HG03520 (cell line): ENCODE results near the gene RPUSD1.
"Not testable (repeated sequence)": the region's sequence is repeated elsewhere in the genome, so short reads cannot be mapped to it uniquely, and the experiment has no call there.

Source experiments
- ATAC-seq: cut with Tn5 transposase; IDR thresholded peaks from one replicate; pipeline ENCODE4 v1.9.1; 2021; ENCODE audit warnings: mild to moderate bottlenecking, moderate library complexity; ENCODE audit not compliant: unreplicated experiment

The RPUSD1 gene

DNA sequence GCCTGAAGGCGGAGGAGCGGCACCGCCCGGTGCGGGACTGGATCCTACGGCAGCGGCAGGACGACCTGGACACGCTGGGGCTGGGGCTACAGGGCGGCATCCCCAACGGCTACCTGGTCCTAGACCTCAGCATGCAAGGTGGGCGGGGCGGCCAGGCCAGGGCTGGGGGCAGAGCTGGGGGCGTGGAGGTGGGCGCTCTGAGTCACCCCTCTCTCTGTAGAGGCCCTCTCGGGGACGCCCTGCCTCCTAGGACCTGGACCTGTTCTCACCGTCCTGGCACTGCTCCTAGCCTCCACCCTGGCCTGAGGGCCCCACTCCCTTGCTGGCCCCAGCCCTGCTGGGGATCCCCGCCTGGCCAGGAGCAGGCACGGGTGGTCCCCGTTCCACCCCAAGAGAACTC is 19.8 kb downstream of the RPUSD1 start:
- no peak for ATAC-seq

DNA sequence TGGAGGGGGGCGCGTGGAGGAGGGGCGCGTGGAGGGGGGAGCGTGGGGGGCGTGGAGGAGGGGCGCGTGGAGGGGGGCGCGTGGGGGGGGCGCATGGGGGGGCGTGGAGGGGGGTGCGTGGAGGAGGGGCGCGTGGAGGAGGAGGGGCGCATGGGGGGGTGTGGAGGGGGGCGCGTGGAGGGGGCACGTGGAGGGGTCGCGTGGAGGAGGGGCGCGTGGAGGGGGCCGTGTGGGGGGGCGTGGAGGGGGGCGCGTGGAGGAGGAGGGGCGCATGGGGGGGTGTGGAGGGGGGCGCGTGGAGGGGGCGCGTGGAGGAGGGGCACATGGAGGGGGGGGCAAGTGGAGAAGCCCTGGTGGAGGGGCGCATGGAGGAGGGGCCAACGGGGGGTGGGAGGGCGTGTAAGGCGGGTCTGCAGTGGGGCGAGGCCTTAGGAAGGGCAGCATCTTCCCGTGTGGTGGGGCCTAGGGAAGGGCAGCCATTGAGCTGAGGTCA is 20.4 kb downstream of the RPUSD1 start:
- ATAC-seq = no peak

DNA sequence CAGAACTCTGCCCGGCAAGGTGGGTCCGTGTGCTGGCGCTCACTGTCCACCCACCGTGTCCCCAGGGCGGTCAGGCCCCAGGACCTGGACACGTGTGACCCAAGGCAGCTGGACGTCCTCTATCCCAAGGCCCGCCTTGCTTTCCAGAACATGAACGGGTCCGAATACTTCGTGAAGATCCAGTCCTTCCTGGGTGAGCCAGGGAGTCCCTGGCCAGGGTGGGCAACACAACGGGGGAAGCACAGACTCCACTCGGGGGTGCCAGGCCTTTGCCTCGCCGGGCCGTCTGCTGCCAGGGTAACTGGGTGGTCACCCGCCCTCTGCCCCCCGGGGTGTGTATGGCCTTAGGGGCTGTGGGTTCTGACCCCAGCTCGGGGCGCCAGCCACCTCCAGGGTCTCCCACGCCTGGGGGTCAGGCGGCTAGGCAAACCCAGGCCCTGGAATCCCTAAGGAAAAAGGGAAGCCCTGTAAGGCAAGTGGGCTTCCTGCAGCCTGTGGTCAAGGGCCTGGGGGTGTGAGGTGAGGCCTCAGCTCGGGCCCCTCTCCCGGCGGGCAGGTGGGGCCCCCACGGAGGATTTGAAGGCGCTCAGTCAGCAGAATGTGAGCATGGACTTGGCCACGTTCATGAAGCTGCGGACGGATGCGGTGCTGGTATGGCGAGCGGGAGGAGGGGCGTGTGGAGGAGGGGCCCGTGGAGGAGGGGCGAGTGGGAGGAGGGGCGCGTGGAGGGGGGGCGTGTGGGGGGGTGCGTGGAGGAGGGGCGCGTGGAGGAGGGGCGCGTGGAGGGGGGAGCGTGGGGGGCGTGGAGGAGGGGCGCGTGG is 21.2 kb downstream of the RPUSD1 start:
- ATAC-seq = no peak

DNA sequence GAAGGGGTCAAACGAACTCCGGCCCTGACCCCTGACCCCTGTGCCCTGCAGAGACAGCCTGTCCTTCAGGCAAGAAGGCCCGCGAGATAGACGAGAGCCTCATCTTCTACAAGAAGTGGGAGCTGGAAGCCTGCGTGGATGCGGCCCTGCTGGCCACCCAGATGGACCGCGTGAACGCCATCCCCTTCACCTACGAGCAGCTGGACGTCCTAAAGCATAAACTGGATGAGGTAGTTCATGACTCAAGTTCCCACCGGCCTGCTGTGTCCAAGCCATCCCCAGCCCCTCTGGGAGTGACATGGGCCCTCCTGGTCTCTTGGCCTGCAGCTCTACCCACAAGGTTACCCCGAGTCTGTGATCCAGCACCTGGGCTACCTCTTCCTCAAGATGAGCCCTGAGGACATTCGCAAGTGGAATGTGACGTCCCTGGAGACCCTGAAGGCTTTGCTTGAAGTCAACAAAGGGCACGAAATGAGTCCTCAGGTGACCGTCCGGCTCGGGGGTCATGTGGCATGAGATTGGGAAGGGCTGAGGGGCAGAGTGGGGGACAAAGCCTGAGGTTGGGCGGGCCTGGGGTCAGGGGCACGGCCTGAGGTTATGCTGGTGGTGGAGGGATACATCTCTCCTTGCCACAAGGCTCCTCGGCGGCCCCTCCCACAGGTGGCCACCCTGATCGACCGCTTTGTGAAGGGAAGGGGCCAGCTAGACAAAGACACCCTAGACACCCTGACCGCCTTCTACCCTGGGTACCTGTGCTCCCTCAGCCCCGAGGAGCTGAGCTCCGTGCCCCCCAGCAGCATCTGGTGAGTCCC is 22.0 kb downstream of the RPUSD1 start:
- ATAC-seq = no peak

DNA sequence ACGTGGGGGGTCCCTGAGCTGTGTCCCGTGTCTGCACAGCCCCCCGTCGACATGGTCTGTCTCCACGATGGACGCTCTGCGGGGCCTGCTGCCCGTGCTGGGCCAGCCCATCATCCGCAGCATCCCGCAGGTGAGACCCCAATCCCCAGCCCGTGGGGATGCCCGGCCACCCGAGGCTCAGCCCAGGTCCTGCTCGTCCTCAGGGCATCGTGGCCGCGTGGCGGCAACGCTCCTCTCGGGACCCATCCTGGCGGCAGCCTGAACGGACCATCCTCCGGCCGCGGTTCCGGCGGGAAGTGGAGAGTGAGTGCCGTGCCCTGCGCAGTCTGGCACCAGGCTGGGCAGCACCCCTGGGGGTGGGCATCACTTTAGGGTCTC is 22.7 kb downstream of the RPUSD1 start:
- no peak for ATAC-seq

DNA sequence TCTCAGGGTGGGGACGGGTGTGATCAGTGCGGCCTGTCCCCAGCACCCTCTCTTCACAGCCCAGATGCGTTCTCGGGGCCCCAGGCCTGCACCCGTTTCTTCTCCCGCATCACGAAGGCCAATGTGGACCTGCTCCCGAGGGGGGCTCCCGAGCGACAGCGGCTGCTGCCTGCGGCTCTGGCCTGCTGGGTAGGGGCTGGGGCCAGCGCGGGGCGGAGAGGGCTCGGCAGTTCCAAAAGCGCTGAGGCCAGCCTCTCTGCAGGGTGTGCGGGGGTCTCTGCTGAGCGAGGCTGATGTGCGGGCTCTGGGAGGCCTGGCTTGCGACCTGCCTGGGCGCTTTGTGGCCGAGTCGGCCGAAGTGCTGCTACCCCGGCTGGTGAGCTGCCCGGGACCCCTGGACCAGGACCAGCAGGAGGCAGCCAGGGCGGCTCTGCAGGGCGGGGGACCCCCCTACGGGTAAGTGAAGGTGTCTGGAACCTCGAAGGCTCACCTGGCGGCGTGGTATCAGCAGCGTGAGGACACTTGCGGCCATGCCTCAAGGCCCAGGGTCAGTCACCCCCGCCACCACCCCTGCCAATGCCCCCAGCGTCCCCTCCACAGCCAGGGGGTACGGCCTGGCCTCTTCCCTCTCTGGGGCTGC is 23.2 kb downstream of the RPUSD1 start:
- no peak for ATAC-seq

DNA sequence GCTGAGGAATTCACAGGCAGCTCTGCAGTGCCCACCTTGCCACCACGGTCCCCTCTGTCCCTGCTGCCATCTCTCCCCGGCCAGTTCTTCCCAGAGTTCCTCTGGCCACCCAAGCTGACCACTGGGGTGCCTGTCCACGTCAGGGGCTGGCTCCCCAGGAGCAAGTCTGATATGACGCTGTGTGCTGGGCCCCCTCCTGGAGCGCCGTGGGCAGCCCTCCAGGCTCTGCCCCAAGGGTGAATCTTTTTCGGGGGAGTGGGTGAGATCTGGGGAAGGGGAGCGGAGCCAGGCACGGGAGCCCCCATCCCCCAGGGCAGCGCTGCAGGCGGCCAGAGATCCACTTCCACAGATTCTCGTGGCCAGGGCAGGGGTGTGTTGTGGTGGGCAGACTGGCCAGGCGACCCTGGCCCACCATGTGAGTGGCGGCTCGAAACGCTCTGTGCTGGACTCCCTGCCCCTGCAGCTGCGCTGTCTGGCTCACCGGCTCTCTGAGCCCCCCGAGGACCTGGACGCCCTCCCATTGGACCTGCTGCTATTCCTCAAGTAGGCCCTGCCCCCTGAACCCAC is 23.9 kb downstream of the RPUSD1 start:
- no peak for ATAC-seq

DNA sequence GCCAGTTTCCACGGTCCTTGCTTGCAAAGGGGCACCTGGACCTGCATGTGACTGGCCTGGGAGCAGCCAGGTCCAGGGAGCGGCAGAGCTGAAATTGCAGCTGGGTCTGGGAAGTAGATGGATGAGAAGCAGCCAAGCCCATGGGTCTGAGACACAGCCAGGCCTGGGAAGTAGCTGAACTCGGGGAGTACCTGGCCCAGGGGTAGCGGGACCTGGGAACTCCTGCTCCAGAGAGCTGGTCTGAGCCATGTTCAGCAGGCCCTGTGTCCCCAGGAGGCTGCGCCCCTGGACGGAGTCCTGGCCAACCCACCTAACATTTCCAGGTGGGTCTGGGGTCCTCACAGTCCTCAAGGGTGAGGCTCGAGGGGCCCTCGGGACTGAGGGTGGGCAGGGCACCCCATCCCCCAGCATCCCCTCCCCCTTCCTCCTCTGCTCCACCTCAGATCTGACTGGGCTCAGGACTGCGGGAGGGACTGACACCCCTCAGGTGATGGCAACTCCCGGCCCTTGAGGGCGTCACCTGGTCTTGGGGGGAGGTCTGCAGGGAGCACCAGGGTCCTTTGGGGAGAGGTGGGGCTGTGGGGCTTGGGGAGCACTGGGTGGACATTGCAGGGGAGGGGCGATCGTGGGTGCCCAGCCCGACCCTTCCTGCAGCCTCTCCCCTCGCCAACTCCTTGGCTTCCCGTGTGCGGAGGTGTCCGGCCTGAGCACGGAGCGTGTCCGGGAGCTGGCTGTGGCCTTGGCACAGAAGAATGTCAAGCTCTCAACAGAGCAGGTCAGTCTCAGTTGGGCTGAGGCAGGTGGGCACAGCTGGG is 24.6 kb downstream of the RPUSD1 start:
- ATAC-seq = no peak

DNA sequence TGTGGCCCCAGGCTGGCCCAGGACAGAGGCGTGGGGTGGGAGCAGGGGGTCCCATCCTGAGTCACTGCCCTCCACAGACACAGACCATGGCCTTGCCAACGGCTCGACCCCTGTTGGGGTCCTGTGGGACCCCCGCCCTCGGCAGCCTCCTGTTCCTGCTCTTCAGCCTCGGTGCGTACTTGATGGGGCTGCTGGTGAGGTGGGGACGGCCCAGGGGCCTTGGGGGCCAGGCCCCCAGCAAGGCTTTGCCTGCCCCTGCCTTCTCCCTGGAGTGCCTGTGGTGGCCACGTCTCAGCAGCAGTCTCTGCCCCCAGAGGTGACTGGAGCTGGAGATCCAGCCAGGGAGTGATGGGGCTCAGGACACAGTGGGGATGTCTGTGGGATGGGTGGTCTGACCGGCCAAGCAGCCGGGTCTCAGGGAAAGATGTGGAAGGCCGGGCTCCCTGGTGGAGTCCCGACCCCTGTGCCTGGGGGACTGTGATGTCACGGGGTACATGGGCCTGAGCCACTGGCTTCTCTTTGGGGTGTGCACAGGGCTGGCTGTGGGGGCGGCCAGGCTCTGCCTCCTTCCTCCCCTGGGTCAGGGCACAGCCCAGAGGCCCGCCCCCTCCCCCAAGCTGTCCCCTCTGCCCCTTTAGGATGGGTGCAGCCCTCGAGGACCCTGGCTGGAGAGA is 25.4 kb downstream of the RPUSD1 start:
- ATAC-seq = no peak

DNA sequence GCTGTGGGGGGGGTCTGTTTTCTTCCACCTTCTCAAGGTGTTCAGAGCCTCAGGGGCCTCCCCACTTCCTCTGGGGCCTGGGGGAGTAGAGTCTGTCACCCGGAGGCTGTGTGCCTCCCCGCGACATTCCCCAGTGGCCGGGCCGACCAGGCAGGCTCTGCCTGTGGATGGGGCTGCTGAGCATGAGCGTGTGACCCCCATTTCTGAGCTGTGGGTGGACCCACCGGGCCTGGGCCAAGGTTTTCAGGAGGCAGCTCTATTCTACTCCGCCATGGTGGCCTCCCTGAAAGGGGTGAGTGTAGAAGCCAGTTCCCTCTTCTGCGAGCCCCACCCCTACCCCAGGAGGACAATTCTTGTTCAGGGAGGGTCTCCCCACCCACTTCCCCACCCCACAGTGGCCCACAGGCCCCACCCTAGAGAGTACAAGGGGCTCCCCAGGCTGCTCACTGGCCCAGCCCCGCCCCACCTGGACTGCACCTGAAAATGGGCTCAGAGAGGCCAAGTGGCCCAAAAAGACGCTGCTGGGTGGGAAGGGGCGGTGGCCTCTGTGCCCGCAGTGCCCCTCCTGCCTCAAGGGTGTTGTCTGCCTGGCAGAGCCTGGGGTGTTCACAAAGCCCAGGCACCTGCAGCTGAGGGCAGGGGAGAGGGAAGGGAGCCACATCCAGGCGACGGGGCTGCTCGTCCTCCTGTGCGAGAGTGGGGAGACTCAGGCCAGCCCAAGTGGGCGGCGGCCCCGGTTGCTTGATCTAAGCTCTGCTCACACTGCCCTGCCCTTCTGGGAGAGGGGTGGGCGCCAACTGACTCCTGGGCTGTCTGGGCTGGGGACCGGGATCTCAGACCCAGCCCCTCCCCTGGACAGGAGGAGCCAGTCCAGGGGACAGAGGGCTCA is 26.3 kb downstream of the RPUSD1 start:
- ATAC-seq = no peak

DNA sequence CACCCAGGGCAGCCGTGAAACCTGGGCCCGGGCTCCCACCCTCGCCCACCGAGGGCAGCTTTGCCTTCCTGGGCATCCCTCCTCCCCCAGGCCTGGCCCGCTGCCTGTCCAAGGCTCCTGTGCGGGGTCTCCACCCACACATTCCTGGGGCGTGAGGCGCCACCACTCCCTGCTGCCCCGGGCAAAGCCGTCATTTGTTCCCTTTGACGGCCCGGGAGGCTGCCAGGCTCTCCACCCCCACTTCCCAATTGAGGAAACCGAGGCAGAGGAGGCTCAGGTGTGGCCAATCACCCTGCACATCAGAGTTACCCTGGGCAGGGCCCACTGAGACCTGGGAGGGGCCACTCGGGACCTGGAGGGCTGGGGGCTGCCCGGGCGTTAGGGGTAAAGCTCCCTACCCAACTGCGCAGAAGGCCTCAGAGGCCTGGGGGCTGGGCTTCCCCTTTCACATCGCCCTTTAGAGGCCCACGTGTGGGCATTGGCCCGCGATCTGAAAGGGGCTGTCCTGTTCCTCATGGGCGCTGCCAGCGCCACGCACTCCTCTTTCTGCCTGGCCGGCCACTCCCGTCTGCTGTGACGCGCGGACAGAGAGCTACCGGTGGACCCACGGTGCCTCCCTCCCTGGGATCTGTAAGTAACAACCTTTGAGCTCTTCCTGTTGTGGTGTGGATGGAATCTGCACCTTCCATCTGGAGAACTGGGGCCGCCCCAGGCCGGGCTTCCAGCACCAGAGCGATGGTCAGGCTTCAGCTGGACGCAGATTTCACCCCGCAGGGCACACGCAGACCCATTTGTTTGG is 27.4 kb downstream of the RPUSD1 start, which contains the start of gene MSLN:
TSS of gene MSLN (plus strand) at position 190 of the 799 bp plus-strand sequence. CDS start 1,947 bp downstream, outside the sequence.
- ATAC-seq = no peak

DNA sequence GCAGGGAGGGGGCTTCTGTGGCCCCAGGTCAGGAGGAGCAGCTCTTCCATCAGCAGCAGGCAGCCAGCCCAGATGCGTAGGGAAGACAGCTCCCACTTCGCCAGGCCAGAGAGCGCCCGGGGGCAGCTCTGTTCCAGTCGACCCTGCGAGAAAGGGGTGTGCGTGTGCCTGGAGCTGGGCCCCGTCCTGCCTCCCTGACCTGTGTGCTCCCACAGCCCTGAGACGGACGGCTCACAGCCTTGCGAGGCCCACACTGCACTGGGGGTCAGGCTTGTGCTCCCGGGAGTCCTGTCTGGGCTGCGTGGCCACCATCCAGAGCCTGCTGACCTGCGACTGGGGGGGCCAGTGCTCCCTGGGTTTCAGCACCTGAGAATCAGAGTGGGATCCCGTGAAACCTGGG is 28.1 kb downstream of the RPUSD1 start:
- no peak for ATAC-seq

DNA sequence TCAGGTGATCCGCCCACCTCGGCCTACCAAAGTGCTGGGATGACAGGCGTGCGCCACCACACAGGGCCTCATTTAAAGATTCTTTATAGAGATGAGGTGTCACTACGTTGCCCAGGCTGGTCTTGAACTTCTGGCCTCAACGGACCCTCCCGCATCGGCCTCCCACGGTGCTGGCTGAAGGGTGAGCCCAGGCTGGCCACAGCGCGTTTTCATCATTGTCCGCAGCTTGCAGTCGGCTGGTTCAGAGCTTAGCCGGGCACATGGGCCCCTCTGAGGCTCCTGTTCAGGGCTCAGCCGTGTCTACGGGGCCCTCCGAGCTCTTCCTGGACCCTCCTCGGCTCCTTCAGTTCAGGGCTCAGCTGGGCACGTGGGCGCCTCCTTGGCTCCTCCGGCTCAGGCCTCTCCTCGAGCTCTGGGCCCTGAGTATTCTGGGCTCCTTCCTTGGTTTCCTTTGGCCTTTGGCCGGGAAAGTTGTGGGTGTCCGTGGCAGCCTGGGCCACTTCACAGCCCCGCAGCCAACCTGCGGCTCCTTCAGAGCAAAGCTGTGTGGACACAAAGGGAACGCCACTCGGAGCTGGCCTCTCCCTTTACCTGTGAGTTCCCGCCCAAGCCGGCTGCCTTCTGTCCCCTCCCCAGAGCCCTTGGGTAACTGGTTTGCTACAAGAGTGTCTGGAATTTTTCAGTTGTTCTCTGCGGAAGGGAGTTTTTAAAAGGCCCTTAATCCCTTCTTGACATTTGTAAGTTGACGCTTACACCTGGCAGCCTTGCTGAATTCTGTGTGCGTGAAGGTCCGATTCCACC is 28.9 kb downstream of the RPUSD1 start:
- no peak for ATAC-seq

DNA sequence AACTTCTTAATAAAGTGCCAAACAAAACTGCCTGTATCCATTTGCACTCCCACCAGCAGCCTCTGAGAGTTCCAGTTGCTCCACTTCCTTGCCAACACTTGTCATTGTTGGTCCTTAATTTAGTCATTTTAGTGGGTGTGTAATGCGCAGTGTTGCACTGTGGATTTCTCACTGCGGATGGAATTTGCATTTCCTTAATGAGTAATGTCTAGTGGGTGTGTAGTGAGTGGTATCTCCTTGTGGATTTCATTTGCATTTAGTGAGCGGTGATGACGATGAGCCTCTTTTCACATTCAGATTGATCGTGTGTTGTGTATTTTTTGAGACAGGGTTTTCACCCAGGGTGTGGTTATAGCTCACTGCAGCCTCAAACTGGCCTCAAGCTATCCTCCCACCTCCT is 31.8 kb downstream of the RPUSD1 start:
- ATAC-seq = no peak

DNA sequence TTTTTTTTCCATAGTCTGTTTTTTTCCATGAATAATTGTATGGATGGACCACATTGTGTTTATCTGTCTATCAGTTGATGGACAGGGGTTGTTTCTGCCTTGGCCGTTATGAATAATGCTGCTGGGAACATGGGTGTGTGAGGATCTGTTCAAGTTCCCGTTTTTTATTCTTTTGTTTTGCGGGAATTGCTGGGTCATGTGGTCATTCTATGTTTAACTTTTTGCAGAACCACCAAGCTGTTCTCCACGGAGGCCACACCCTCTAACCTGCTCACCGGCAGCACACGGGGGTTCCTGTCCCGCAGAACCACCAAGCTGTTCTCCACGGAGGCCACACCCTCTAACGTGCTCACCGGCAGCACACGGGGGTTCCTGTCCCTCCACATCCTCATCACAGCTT is 33.5 kb downstream of the RPUSD1 start:
- ATAC-seq = no peak

DNA sequence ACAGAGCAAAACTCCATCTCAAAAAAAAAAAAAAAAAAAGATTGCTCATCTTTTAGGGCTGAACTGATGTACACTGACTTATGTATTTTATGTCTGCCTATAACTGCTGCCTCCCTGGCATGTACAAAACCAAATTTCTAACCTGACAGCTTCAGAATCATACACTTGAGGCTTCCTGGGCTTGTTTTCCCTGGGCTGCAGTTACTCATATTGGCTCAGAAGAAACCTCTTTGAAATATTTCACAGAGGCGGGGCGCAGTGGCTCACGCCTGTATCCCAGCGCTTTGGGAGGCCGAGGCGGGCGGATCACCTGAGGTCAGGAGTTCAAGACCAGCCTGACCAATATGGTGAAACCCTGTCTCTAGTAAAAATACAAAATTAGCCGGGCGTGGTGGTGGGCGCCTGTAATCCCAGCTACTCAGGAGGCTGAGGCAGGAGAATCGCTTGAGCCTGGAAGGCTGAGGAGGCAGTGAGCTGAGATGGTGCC is 34.0 kb downstream of the RPUSD1 start:
- not testable (repeated sequence) for ATAC-seq

DNA sequence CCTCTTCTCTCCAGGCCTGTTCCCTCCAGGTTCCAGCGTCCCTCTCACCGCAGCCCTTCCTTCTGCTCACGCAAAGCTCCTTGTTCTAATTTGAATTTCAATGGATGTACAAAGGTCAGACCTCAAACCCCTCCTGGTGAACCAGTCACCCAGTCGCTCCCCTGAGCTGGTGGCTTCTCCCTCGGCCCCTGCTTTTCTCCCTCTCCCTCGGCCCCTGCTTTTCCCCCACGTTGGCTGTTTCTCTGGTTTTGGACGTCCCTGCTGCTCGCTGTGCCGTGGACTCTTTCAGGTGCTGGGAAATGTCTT is 36.2 kb downstream of the RPUSD1 start:
- ATAC-seq = no peak
